Neural cell (in vitro differentiated cells): ENCODE data around the gene ITFG1.

ENCODE experiments used
- EP300 ChIP-seq: fragments of 450-650 bp; conservative IDR thresholded peaks from 2 replicates; pipeline ENCODE4 v1.6.1; 2014; ENCODE audit warnings: antibody characterized with exemption, mild to moderate bottlenecking, moderate library complexity; ENCODE audit not compliant: poor library complexity, severe bottlenecking
- TF ChIP-seq, protein P1 (sequence below): fragments of 450-650 bp; IDR thresholded peaks from 2 replicates; pipeline ENCODE4 v1.5.1; 2014; ENCODE audit warnings: antibody characterized with exemption, mild to moderate bottlenecking, moderate library complexity; ENCODE audit not compliant: poor library complexity, severe bottlenecking

DNA sequence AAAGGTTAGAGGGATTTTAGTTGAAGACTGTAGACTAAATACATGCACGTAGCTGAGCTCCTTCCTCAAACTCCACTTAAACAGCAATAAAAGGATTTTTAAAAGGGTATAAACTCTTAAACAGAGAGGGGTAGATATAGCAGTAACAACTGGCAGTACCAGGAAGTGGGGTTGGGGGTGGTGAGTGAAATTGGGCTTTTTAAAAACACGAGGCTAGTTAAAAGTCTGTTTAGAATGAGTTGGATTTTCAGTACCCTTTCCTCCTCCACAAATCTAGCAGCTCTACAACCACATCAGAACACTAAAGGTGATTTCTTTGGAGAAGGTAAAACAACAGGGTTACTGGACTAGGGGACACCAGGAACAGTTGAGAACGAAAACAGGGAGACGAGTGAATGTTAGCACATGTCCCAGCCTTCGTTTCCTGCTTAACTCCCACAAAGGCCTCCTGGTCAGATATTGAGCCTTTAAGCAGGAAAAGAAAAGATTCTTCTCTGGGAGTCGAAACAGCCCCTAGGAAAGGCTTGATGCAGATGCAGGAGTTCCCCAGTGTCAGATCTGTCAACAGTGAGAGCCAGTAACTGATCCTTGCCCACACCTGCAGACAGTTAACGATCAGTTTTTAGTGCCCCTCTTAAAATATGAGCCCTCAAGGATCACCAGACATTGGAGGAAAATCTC, 331.0 kb downstream of the ITFG1 start:
- no peak for TF ChIP-seq EP300
- TF ChIP-seq, protein P1, sequence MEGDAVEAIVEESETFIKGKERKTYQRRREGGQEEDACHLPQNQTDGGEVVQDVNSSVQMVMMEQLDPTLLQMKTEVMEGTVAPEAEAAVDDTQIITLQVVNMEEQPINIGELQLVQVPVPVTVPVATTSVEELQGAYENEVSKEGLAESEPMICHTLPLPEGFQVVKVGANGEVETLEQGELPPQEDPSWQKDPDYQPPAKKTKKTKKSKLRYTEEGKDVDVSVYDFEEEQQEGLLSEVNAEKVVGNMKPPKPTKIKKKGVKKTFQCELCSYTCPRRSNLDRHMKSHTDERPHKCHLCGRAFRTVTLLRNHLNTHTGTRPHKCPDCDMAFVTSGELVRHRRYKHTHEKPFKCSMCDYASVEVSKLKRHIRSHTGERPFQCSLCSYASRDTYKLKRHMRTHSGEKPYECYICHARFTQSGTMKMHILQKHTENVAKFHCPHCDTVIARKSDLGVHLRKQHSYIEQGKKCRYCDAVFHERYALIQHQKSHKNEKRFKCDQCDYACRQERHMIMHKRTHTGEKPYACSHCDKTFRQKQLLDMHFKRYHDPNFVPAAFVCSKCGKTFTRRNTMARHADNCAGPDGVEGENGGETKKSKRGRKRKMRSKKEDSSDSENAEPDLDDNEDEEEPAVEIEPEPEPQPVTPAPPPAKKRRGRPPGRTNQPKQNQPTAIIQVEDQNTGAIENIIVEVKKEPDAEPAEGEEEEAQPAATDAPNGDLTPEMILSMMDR: no peak
